ENCODE data around the gene GLB1L2.
A peak's percentile ranks its signal among the peaks of the same experiment; 100 is the strongest.

Gene GLB1L2

GRCh38 chr11:134385774-134386565 lies 54.2 kb downstream of the GLB1L2 start:
- DNase-seq (ENCODE audit: low spot score), result no peak

- no peak for DNase-seq (ENCODE audit: low spot score)
Measured at GRCh38 chr11:134386945-134387344, 55.2 kb downstream of the GLB1L2 start.

GRCh38 chr11:134387501-134387900 lies 55.7 kb downstream of the GLB1L2 start:
- no peak for DNase-seq (ENCODE audit: low spot score)

- no peak for DNase-seq (ENCODE audit: low spot score)
Measured at GRCh38 chr11:134388590-134388989, 56.8 kb downstream of the GLB1L2 start.

DNA sequence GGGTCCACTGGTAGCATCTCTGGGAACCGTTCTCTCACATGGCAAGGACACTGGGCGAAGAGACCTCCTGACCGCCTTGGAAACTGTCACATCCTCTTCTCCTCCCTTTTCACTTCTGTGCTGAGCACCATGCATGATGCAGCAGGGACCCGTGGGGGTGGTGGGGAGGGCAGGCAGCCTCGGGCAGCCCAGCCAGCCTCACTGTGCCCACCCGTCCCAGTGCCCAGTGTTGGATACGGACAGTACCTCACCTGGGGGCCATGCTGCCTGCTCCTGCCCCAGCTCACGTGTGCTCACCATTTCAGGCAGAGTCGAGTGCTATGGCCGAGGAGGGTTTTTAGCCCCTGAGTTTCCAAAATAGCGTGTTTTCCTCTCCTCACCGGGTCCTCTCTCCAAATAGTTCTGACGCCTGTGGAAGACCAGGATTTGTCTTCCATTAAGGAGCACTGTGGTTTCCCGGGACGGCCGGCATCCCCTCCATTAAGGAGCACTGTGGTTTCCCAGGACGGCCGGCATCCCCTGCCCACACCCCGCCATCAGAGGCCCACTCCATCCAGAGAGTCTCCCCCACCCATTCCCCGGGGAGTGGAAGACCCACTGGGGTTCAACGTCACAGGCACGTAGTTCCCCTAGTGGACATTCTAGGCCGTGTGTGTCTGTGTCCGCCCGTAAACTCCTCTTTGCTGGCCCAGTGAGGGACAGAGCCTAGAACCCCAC lies 57.8 kb downstream of the GLB1L2 start:
- DNase-seq (ENCODE audit: low spot score), result no peak

DNA sequence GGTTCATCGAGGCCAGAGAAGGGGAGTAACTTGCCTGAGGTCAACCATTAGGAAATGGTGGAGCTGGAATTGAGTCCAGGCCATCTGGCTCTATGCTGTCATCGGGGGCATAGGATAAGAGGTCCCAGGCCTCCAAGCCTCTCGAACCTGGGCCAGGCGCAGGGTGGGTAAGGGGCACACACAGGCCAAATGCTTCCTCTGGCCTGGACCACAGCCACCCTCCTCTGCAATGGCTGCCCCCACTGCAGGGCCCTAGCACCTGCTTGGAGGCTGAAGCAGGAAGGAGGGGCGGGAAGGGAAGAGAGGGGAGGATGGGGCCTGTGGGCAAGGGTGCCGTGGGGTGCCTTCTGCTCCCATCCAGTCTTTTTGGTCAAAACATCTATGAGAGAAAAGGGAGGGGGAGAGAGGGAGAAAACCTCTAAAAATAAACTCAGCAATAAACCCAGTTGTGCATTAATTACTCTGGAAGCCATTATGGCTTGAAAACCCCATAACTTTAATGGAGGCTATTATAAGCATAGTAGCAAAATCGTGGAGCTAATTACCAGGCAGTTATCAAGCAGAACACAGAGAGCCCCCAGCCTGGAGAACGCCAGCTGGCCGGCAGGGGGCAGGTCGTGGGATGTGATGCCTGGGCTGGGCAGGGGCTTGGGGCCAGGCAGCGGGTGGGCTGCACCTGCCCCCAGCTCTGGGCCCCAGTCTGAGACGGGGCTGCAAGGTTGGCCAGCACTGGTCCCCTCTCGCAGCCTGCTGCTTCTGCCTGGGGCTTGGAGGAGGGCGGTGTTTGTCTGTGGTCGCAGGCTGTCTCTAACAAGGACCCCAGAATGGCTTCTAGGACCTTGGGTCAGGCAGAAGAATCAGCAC lies 59.1 kb downstream of the GLB1L2 start:
- no peak for DNase-seq (ENCODE audit: low spot score)

- no peak for DNase-seq (ENCODE audit: low spot score)
Measured at GRCh38 chr11:134391656-134392055, 59.9 kb downstream of the GLB1L2 start.

GRCh38 chr11:134392953-134393615 lies 61.3 kb downstream of the GLB1L2 start:
- DNase-seq (ENCODE audit: low spot score), result no peak

DNA sequence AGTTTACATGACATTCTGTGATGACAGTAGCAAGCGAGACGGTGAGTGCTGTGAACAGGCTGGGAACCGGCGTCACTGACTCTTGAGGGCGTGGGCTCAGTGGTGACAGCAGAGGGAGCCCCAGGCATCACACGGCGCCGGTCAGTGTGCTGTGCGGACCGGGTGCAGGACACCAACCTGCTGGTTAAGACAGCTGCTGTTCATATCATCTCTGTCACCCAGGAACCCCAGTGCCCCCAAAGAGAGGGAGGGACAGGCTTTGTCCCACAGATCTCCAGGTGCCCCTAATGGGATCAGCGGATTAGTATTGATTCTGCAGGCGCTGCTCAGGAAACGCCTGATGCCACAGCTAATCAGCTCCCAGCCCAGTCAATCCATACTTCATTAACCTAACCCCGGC lies 61.9 kb downstream of the GLB1L2 start:
- peak; percentile 2 for DNase-seq (ENCODE audit: low spot score)

GRCh38 chr11:134394311-134394710 lies 62.5 kb downstream of the GLB1L2 start:
- no peak for DNase-seq (ENCODE audit: low spot score)

GRCh38 chr11:134395002-134395401 lies 63.2 kb downstream of the GLB1L2 start:
- no peak for DNase-seq (ENCODE audit: low spot score)

- DNase-seq (ENCODE audit: low spot score), result no peak
Measured at GRCh38 chr11:134397304-134398078, 65.7 kb downstream of the GLB1L2 start.

- no peak for DNase-seq (ENCODE audit: low spot score)
Measured at GRCh38 chr11:134398079-134398444, 66.3 kb downstream of the GLB1L2 start.

DNA sequence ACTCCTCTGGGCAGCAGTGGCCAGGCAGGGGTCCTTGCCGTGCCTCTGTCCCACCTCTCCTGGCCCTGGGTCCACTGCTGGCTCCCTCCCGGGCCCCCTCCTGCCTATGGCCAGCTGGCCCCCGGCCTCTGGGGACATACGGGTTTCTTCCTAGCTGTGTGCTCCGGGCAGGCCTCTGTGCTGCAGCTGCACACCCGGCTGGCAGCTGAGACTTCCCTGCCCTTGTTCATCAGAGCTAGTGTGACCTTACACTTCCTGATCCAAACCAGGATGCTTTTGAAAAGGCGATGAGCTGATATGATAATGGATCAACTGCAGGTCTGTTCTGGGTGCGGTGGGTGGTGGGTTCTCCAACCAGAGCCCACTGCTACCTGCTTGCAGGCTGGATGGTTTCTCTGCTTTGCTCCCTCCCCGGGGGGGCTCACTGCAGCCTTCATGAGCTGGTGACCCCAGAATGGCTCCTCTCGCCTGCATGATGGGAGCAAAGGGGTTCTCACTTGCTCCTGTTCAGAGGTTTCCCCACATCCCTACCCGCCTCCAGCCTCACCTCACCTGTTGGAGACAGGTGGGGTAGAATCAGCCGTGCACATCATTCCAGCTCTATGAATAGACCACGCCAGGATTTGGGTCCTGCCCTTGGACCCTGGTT lies 67.0 kb downstream of the GLB1L2 start:
- no peak for DNase-seq (ENCODE audit: low spot score)

DNA sequence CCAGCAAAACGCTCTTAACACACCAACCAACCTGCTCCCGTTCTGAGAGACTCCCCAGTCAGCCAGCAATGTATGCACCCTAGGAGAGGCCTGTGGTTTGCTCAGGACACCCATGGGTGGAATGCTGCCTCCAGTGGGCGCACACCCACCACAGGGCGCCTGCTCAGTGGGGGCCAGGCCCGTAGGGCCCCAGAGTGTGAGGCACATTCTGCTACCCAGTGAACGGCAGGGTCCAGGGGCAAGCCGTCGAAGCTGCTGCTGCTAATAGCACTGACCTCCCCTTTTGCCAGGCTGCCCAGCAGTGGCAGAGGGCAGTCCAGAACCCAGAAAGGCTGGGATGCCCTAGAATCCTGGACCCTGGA lies 67.5 kb downstream of the GLB1L2 start:
- DNase-seq (ENCODE audit: low spot score), result no peak

DNA sequence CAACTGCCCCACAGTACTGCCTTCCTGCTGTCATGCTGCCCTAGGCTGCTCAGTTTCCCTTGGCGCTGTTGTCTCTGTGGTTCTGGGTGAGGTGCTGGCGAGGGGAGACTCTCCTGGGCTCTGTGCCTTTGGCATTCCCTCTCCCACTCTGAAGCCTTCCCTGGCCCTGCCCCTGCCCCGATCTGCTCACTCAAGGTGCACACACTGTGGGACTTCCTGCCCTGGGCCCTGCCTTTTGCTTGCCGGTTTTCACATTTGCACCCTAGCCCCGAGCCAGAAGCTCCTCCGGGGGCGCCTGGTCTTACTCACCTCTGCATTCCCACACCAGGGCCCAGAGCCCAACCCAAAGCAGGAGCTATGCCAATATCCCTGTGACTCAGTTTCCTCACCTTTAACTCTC lies 68.2 kb downstream of the GLB1L2 start:
- no peak for DNase-seq (ENCODE audit: low spot score)

DNA sequence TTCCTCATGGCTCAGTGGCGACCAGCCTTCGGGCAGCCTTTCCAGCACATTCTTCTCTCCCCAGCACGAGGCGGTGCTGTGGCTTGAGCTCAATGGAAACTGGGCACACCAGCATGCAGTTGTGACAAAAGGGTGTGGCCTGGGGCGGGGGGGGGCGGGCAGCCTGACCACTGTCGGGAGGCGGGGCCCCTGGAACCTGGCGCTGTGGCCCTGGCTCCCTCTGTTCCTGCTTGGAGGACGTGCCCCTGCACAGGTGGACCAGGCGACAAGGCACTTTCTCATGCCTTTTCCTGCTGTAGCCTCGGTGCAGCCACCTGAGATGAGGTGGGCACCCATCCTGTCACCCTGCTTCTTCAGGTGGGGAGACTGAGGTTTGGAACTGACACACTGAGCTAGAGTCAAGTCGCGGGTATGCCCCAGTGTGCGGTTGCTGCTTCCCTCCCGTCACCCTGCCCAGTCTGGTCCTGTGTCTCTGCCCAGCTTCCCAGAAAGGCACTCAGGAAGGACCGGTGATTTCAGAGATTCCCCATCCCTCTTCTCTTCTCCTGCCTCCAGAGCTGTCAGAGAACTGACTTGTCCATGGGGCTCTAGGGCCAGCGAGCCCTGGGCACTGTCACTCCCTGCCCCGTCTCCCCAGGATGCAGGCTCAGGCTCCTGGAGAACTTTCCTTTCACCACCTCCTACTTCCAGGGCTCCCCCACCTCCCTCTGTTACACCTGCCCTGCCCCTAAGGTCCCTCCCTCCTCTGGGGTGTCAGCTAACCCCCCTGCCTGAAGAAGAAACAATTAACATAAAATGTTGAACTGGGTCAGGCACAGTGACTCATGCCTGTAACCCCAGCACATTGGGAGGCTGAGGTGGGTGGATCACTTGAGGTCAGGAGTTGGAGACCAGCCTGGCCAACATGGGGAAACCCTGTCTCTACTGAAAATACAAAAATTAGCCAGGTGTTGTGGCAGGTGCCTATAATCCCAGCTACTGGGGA lies 70.3 kb downstream of the GLB1L2 start:
- no peak for DNase-seq (ENCODE audit: low spot score)

DNA sequence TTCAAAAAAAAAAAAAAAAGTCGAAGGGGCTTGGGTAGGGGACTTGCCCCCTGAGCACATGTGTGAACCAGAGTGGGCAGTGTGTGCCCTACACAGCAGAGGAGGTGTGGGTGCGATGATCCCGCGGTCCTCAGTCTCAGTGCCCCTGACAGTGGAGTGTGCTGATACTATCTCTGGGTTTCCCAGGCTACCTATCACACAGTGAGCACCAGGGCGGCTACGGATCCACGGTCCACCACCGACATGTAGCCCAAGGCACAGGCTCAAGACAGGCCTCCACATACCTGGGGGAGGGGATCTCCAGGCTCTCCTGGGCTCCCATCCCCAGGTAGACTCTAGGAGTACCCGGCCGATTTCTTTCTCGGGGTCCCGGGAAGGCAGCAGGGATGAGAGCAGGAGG lies 71.1 kb downstream of the GLB1L2 start:
- no peak for DNase-seq (ENCODE audit: low spot score)

DNA sequence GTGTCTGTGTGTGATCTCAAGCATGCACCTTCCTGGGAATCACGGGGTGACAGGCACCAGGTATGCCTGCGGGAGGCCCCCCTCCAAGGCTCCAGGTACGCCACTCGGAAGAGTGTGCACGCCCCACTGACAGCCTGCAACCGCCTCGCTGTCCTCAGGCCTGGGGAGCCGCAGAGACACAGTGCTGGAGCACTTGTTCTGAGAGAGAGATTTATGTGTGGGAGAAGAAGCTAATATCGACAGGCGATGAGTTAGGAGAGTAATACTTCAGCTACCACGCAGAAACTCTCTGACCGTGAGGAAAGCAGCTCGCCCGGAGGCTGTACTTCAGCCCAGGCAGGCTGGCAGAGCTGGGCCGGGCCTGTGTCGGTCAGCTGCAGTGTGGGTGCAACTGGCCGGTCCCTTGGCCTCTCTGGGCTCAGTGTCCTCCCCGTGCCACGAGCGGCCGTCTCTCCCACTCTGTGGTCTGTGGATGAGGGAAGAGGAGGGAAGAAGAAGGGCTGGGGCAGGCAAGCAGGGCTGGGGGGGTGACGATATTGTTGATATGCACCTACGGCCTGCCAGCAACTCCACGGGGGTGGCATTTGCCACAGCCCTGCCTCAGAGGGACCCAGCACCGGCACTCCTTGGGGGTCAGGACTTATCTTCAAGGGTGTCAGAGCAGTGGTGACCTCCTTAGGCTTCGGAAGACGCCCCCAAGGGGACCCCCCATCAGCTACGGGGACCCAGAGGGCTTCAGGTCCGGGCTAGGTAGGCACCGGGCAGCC lies 73.0 kb downstream of the GLB1L2 start:
- no peak for DNase-seq (ENCODE audit: low spot score)

Data from kidney tubule cell (primary cell).